ENCODE measurements around the gene METAP2.

The METAP2 gene

GRCh38 chr12:95553197-95553943 lies 79.4 kb downstream of the METAP2 start:
- DNase-seq: no peak

GRCh38 chr12:95554532-95555071 lies 80.7 kb downstream of the METAP2 start:
- DNase-seq: no peak

GRCh38 chr12:95557625-95558024 lies 83.7 kb downstream of the METAP2 start:
- no peak for DNase-seq

Measured in activated CD4-positive, alpha-beta T cell treated with anti-CD3 and anti-CD28 coated beads, Interleukin-2, amount 50 U/mL, for 1 hour (primary cell).